ENCODE results near the gene MOSMO. TPM values are rescaled to one million over a fixed set of nuclear protein-coding genes. Genes with fewer than 3 reads are reported as not detected.

The MOSMO gene
- total and polyA plus RNA-seq, 9 of the 15 experiments (the other 6 are each of a cell fraction or from before 2014, with no cell fraction given) = 1.9 to 13.3 (median 7.7) TPM

- TF ChIP-seq ZBTB33 (CRISPR knock-in tag; IDR thresholded peaks at IDR 0.05) = no peak
- TF ChIP-seq ZC3H4 (CRISPR knock-in tag; IDR thresholded peaks at IDR 0.05; ENCODE audit: borderline replicate concordance) = no peak
- TF ChIP-seq ZNF41 (CRISPR knock-in tag; conservative IDR thresholded peaks at IDR 0.05) = no peak
- no peak for TF ChIP-seq SP1 (CRISPR knock-in tag; IDR thresholded peaks at IDR 0.05)
Measured at GRCh38 chr16:21964353-21964752, 43.6 kb upstream of the MOSMO start (continued).

GRCh38 chr16:21971856-21972255 is 36.1 kb upstream of the MOSMO start:
- DNase-seq (ENCODE audit: extremely low read depth in 1 of 4, low spot score in 3 of 4) (no peak), ATAC-seq (no peak), FAIRE-seq (no peak)
- BruUV-seq (replicated peaks) = no TSS peak
- H3K9me1 ChIP-seq (ENCODE audit: control insufficient read depth, insufficient read depth, low read length) = no peaks in the 10 kb centered on the region
- intact Hi-C loops (cut with micrococcal nuclease) = no loop called here
- no peak overlapping the region for H3K4me3 ChIP-seq
- no peaks in the 10 kb centered on the region for H3K9me3 ChIP-seq (replicated peaks; ENCODE audit: control insufficient read depth, insufficient read depth, low read depth, low read length)
- CTCF ChIA-PET (ENCODE audit: low intra/inter-chr PET ratio) = no interaction called here
- H3K4me1 ChIP-seq (replicated peaks in 1 of 2; ENCODE audit: control insufficient read depth in 2 of 2, insufficient read depth in 2 of 2, low read length in 2 of 2) = no peaks in the 10 kb centered on the region
- WGBS (ENCODE audit: insufficient coverage, low coverage, missing lambda C conversion rate) = 94% methylated on average over 3 of the region's 4 CpGs
- in situ Hi-C loops (cut with MboI) = no loop called here
- peaks cover 97% of the 10 kb centered on the region for H3K36me3 ChIP-seq (ENCODE audit: control insufficient read depth, insufficient read depth, low read length)
- no peak overlapping the region for H3K4me2 ChIP-seq (ENCODE audit: insufficient read depth, low read length)
- H2AFZ ChIP-seq (ENCODE audit: low read depth, low read length) = no peak overlapping the region
- H3K9ac ChIP-seq (ENCODE audit: insufficient read depth in 1 of 2, low read depth in 2 of 2, low read length in 2 of 2) = no peak overlapping the region
- POLR2A ChIA-PET = no interaction called here
- no peaks in the 10 kb centered on the region for H3K79me2 ChIP-seq (ENCODE audit: control insufficient read depth, insufficient read depth, low read length)
- no peaks in the 10 kb centered on the region for H4K20me1 ChIP-seq (replicated peaks; ENCODE audit: control insufficient read depth, insufficient read depth, low read length)
- H3K27ac ChIP-seq (ENCODE audit: extremely low read depth, low read depth, low read length) = no peak overlapping the region
- no peaks in the 10 kb centered on the region for H3K27me3 ChIP-seq (ENCODE audit: control insufficient read depth in 2 of 2, insufficient read depth in 2 of 2, low read length in 2 of 2)
- no peak for TF ChIP-seq SETDB1 (IDR thresholded peaks at IDR 0.05; ENCODE audit: low read length)
- TF ChIP-seq CXXC5 (CRISPR knock-in tag; IDR thresholded peaks at IDR 0.05) = no peak
- no peak for TF ChIP-seq ZNF444 (CRISPR knock-in tag; IDR thresholded peaks at IDR 0.05)
- TF ChIP-seq HDAC1 (IDR thresholded peaks at IDR 0.05) = no peak
- TF ChIP-seq CBX1 (IDR thresholded peaks at IDR 0.05; ENCODE audit: low read depth) = no peak
- TF ChIP-seq NCOA6 (IDR thresholded peaks at IDR 0.05) = no peak
- TF ChIP-seq PHB2 (IDR thresholded peaks at IDR 0.05; ENCODE audit: low read depth) = no peak
- TF ChIP-seq NFE2L1 (tag; IDR thresholded peaks at IDR 0.05; ENCODE audit: borderline replicate concordance, low read depth) = no peak
- no peak for TF ChIP-seq ZNF3 (CRISPR knock-in tag; IDR thresholded peaks at IDR 0.05)
- TF ChIP-seq MAFF (IDR thresholded peaks at IDR 0.05; ENCODE audit: low read length) = no peak
- TF ChIP-seq ZNF280A (IDR thresholded peaks at IDR 0.05; ENCODE audit: low read depth, partially characterized antibody) = no peak
- TF ChIP-seq ID3 (CRISPR knock-in tag; IDR thresholded peaks at IDR 0.05) = no peak
- no peak for TF ChIP-seq ID3 (tag; IDR thresholded peaks at IDR 0.05)
- TF ChIP-seq ILK (tag; IDR thresholded peaks at IDR 0.05; ENCODE audit: borderline replicate concordance, low read depth) = no peak
- TF ChIP-seq RBM39 (optimal IDR thresholded peaks at IDR 0.05; ENCODE audit: low read depth, low read length) = no peak
- no peak for TF ChIP-seq TAL1 (IDR thresholded peaks at IDR 0.05)
- TF ChIP-seq PHF21A (IDR thresholded peaks at IDR 0.05; ENCODE audit: borderline replicate concordance, low read depth) = no peak
